Gastrocnemius medialis (tissue), 4 donors: ENCODE results near the gene ZBTB16. TPM values are rescaled to one million over a fixed set of nuclear protein-coding genes. Genes with fewer than 3 reads are reported as not detected.

ENCODE experiments used
- ATAC-seq, 2 donors: fragments of 150-250 bp; one replicate each; pipeline ENCODE4 v1.9.1; 2016
- DNase-seq, 2 donors: peaks; one replicate each; pipeline ENCODE4 v3.0.0-alpha.2; 2019
- H3K27ac ChIP-seq, 4 donors: fragments of 200-600 bp; sonication (generic); 1 replicate in 1 of 4; 2 replicates in 3 of 4; pipeline ENCODE4 v1.5.1; 2016 to 2018; ENCODE audit warnings: mild to moderate bottlenecking in 2 of 4, moderate library complexity in 1 of 4
- H3K27me3 ChIP-seq, 3 donors: fragments of 200-600 bp; sonication (generic) in 2 of 3; 1 replicate in 1 of 3; 2 replicates in 2 of 3; pipeline versions ENCODE4 v1.5.1 to v1.6.0; 2016 to 2019; ENCODE audit warnings: mild to moderate bottlenecking in 1 of 3, moderate library complexity in 1 of 3
- H3K36me3 ChIP-seq, 2 donors: fragments of 200-600 bp; sonication (generic) in 1 of 2; one replicate each; pipeline ENCODE4 v1.5.1; 2017 to 2018
- H3K4me1 ChIP-seq, 2 donors: fragments of 200-600 bp; sonication (generic) in 1 of 2; one replicate each; pipeline ENCODE4 v1.5.1; 2016 to 2017; ENCODE audit warnings: mild to moderate bottlenecking in 2 of 2
- H3K4me3 ChIP-seq, 4 donors: fragments of 200-600 bp; sonication (generic) in 3 of 4; 1 replicate in 1 of 4; 2 replicates in 3 of 4; pipeline ENCODE4 v1.5.1; 2016 to 2019; ENCODE audit warnings: mild to moderate bottlenecking in 2 of 4
- H3K9me3 ChIP-seq, 3 donors: fragments of 200-600 bp; sonication (generic) in 2 of 3; 1 replicate in 1 of 3; 2 replicates in 2 of 3; pipeline ENCODE4 v1.5.1; 2016 to 2019
- CTCF ChIP-seq, 5 experiments: fragments of 450-650 bp in 3 of 5; fragments of 200-600 bp in 2 of 5; sonication (generic) in 2 of 5; IDR thresholded peaks in 4 of 5; conservative IDR thresholded peaks in 1 of 5; 1 replicate in 4 of 5; 2 replicates in 1 of 5; pipeline ENCODE4 v1.5.1; 2016 to 2019; ENCODE audit warnings: antibody characterized with exemption in 5 of 5, mild to moderate bottlenecking in 3 of 5, moderate library complexity in 3 of 5
- POLR2A ChIP-seq, 2 donors: fragments of 450-650 bp; IDR thresholded peaks; one replicate each; pipeline ENCODE4 v1.6.1; 2017; ENCODE audit warnings: antibody characterized with exemption in 2 of 2, mild to moderate bottlenecking in 2 of 2, moderate library complexity in 2 of 2
- in situ Hi-C, 4 donors: fragments of 200-750 bp; cut with MboI; loops; one replicate each; pipeline versions ENCODE4 v1.15.0 to v1.8.0; 2017; ENCODE audit warnings: low sequenced_read_pairs in 4 of 4
- intact Hi-C: fragments of 100-400 bp; cut with DNase I; formaldehyde crosslinking; loops from one replicate; pipeline ENCODE4 v1.15.1; 2023; ENCODE audit warnings: low total_unique reads
- total RNA-seq, 4 donors: library from RNA; depleted of rRNA; stranded (reverse); fragments of >200 nt; gene quantifications; one replicate each; pipeline versions ENCODE4 v1.1.0 to v1.2.3, GENCODE V29; 2016

Gene ZBTB16
- total RNA-seq, 4 donors from 2014 or later = 156 to 250 (median 196) TPM

- H3K27ac ChIP-seq = peak overlapping the region; percentile 94 to 99 (median 96)
- ATAC-seq = peak; percentile 55 to 61
- H3K4me1 ChIP-seq = peaks cover 95 to 98% of the 10 kb centered on the region in 2 donors
- H3K27me3 ChIP-seq = no peaks in the 10 kb centered on the region
- peaks cover 0 to 30% of the 10 kb centered on the region in 2 donors for H3K36me3 ChIP-seq
- H3K4me3 ChIP-seq = peak overlapping the region in 2 of 4 donors; percentile 11 to 13
- no peak for TF ChIP-seq POLR2A (IDR thresholded peaks at IDR 0.05)
- TF ChIP-seq CTCF (IDR thresholded peaks at IDR 0.05 in 4 of 5, conservative IDR thresholded peaks at IDR 0.05 in 1 of 5) = no peak
- intact Hi-C loops = no loop called here
- DNase-seq = peak; percentile 89 to 93
- H3K9me3 ChIP-seq = no peaks in the 10 kb centered on the region
- in situ Hi-C loops = no loop called here
These were observed 94.9 kb downstream of the ZBTB16 start for GRCh38 chr11:114154271-114155047.

- Histone ChIP-seq H3K9me3 (no peaks in the 10 kb centered on the region), H3K4me1 (peaks cover 92 to 95% of the 10 kb centered on the region in 2 donors), H3K4me3 (peak overlapping the region in 2 of 4 donors; percentile 11 to 13), H3K27ac (peak overlapping the region; percentile 94 to 99 (median 96)), H3K27me3 (no peaks in the 10 kb centered on the region), H3K36me3 (peaks cover 0 to 30% of the 10 kb centered on the region in 2 donors)
- intact Hi-C loops = no loop called here
- DNase-seq (no peak), ATAC-seq (no peak)
- no peak for TF ChIP-seq CTCF (IDR thresholded peaks at IDR 0.05 in 4 of 5, conservative IDR thresholded peaks at IDR 0.05 in 1 of 5)
- no peak for TF ChIP-seq POLR2A (IDR thresholded peaks at IDR 0.05)
- in situ Hi-C loops = no loop called here
These were observed 95.6 kb downstream of the ZBTB16 start for GRCh38 chr11:114155116-114155515.

GRCh38 chr11:114156131-114156581 is 96.6 kb downstream of the ZBTB16 start:
- H3K36me3 ChIP-seq = peaks cover 0 to 30% of the 10 kb centered on the region in 2 donors
- peaks cover 86 to 93% of the 10 kb centered on the region in 2 donors for H3K4me1 ChIP-seq
- peak in 1 of 2 donors; percentile 73 for DNase-seq
- intact Hi-C loops (no loop called here), in situ Hi-C loops (no loop called here)
- H3K27me3 ChIP-seq = no peaks in the 10 kb centered on the region
- peak overlapping the region in 1 of 4 donors; percentile 18 for H3K4me3 ChIP-seq
- TF ChIP-seq CTCF (IDR thresholded peaks at IDR 0.05 in 4 of 5, conservative IDR thresholded peaks at IDR 0.05 in 1 of 5) (no peak), POLR2A (IDR thresholded peaks at IDR 0.05) (no peak)
- no peaks in the 10 kb centered on the region for H3K9me3 ChIP-seq
- no peak for ATAC-seq
- peak overlapping the region; percentile 94 to 99 (median 96) for H3K27ac ChIP-seq

GRCh38 chr11:114156782-114157181 is 97.3 kb downstream of the ZBTB16 start:
- Histone ChIP-seq H3K27me3 (no peaks in the 10 kb centered on the region), H3K4me3 (peak overlapping the region in 2 of 4 donors; percentile 4 to 59), H3K27ac (peak overlapping the region; percentile 94 to 99 (median 96)), H3K4me1 (peaks cover 81 to 93% of the 10 kb centered on the region in 2 donors), H3K9me3 (no peaks in the 10 kb centered on the region), H3K36me3 (peaks cover 0 to 30% of the 10 kb centered on the region in 2 donors)
- peak in 1 of 2 donors; percentile 42 for DNase-seq
- TF ChIP-seq CTCF (IDR thresholded peaks at IDR 0.05 in 4 of 5, conservative IDR thresholded peaks at IDR 0.05 in 1 of 5) = no peak
- TF ChIP-seq POLR2A (IDR thresholded peaks at IDR 0.05) = no peak
- no peak for ATAC-seq
- intact Hi-C loops (no loop called here), in situ Hi-C loops (no loop called here)
